Measurements from ENCODE around the gene CYP24A1. TPM values are rescaled to one million over a fixed set of nuclear protein-coding genes. Genes with fewer than 3 reads are reported as not detected.
A peak's percentile ranks its signal among the peaks of the same experiment; 100 is the strongest.

CYP24A1 gene
- total and polyA plus RNA-seq, 2 of the 13 experiments (the other 11 are each of a cell fraction or from before 2014, with no cell fraction given): 9.4 to 32.7 TPM

DNA sequence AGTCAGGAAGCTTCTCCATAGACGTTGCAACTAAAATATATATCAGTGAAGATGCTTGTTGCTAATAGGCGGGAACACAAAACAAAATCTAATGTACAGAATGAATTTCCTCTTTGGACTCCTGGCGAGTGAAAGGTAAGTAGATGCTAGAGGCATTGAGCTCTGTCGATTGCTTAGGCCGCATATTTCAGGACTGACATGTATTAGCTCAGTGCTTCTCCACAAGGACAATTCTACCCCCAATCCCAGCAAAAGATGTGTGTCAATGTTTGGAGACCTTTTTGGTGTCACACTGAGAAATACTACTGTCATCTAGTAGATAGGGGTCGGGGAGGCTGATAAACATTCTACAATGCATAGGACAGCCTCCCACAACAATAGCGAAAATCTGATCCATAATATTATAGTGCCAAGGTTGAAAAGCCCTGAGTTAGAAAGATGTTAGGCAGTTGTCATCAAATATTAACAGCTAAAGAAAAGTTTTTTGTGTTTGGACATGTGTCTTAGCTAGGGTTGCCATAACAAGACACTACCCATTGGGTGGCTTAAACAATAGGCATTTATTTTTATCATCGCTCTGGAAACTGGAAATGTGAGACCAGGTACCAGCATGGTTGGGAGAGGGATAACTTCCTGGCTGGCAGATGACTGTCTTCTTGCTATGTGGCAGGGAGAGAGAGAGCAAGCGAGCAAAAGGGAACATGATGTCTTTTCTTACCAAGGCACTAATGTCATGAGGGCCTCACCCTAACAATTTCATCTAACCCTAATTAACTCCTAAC is 55.4 kb downstream of the CYP24A1 start:
- DNase-seq (ENCODE audit: low spot score) (peak; percentile 80), FAIRE-seq (no peak), ATAC-seq (no peak)
- intact Hi-C loops (cut with micrococcal nuclease; ENCODE audit: unreplicated experiment): no loop called here
- in situ Hi-C loops (cut with HindIII; ENCODE audit: extremely low pct_ligation_motif_present, low pct_unique_long_range_greater_than_20kb): no loop called here
- no TSS peak for BruUV-seq (replicated peaks)
- Histone ChIP-seq H3K4me1 (ENCODE audit: insufficient read depth, low read length) (peaks cover 100% of the 10 kb centered on the region), H3K27me3 (ENCODE audit: control insufficient read depth in 1 of 2, insufficient read depth in 2 of 2, low read length in 2 of 2) (no peaks in the 10 kb centered on the region), H3K9me3 (ENCODE audit: low read length) (no peaks in the 10 kb centered on the region), H3K27ac (ENCODE audit: extremely low read length, insufficient read depth, low read length) (peak overlapping the region; percentile 22), H3K4me2 (ENCODE audit: low read depth, low read length) (no peak overlapping the region), H3K4me3 (replicated peaks in 1 of 3; ENCODE audit: insufficient read depth in 1 of 3, low read depth in 2 of 3, low read length in 3 of 3) (no peak overlapping the region), H3K79me2 (ENCODE audit: insufficient read depth, low read length) (no peaks in the 10 kb centered on the region), H4K20me1 (ENCODE audit: insufficient read depth, low read length) (no peaks in the 10 kb centered on the region), H3K36me3 (replicated peaks in 1 of 2; ENCODE audit: control insufficient read depth in 1 of 2, insufficient read depth in 2 of 2, low read length in 2 of 2) (no peaks in the 10 kb centered on the region), H3K9ac (ENCODE audit: insufficient read depth, low read depth, low read length) (no peak overlapping the region), H2AFZ (ENCODE audit: low read length) (no peak overlapping the region)
- POLR2A ChIA-PET: interaction anchor here (0.9 to 6.9 kb wide), 4 partner anchors 13 to 79 kb away, joined by 3 to 145 read pairs (median 44); no protein-coding TSS in a partner anchor
- WGBS (ENCODE audit: low lambda C conversion rate): 76% methylated on average over 9 of the region's 9 CpGs
- CTCF ChIA-PET (ENCODE audit: low intra/inter-chr PET ratio, low total read pairs): no interaction called here
- TF ChIP-seq NRL (CRISPR knock-in tag; IDR thresholded peaks at IDR 0.05; ENCODE audit: borderline replicate concordance) (no peak), RBM39 (IDR thresholded peaks at IDR 0.05; ENCODE audit: low read depth, low read length, poor library complexity, severe bottlenecking) (no peak), NONO (IDR thresholded peaks at IDR 0.05) (no peak), NONO (CRISPR knock-in tag; conservative IDR thresholded peaks at IDR 0.05) (no peak), CC2D1A (CRISPR knock-in tag; IDR thresholded peaks at IDR 0.05) (no peak), ZFAT (CRISPR knock-in tag; conservative IDR thresholded peaks at IDR 0.05) (no peak), ASH2L (IDR thresholded peaks at IDR 0.05; ENCODE audit: insufficient read length, low read depth, low read length) (no peak), CEBPZ (IDR thresholded peaks at IDR 0.05; ENCODE audit: low read length) (no peak), ZNF12 (CRISPR knock-in tag; IDR thresholded peaks at IDR 0.05) (no peak), HDAC2 (CRISPR knock-in tag; IDR thresholded peaks at IDR 0.05) (no peak), ZNF275 (CRISPR knock-in tag; IDR thresholded peaks at IDR 0.05; ENCODE audit: borderline replicate concordance) (no peak), GATAD2A (CRISPR knock-in tag; IDR thresholded peaks at IDR 0.05) (peak; percentile 20; the same call in 1 of the 2 replicates), CREM (IDR thresholded peaks at IDR 0.05) (no peak; the same call in 1 of the 2 replicates), CREM (CRISPR knock-in tag; IDR thresholded peaks at IDR 0.05) (no peak), ARHGAP35 (CRISPR knock-in tag; IDR thresholded peaks at IDR 0.05; ENCODE audit: borderline replicate concordance) (no peak)
